Measurements from ENCODE around the gene GSG1L.

- TF ChIP-seq RAD21 (IDR thresholded peaks at IDR 0.05), result no peak
- TF ChIP-seq CTCF (IDR thresholded peaks at IDR 0.05; ENCODE audit: low read depth, low read length, missing input control), result no peak
- TF ChIP-seq JUND (IDR thresholded peaks at IDR 0.05), result no peak
- TF ChIP-seq, protein P1, sequence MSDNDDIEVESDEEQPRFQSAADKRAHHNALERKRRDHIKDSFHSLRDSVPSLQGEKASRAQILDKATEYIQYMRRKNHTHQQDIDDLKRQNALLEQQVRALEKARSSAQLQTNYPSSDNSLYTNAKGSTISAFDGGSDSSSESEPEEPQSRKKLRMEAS (IDR thresholded peaks at IDR 0.05), result no peak
- no peak for TF ChIP-seq REST (IDR thresholded peaks at IDR 0.05)
- TF ChIP-seq HNF4G (IDR thresholded peaks at IDR 0.05), result no peak
- TF ChIP-seq, protein P2, sequence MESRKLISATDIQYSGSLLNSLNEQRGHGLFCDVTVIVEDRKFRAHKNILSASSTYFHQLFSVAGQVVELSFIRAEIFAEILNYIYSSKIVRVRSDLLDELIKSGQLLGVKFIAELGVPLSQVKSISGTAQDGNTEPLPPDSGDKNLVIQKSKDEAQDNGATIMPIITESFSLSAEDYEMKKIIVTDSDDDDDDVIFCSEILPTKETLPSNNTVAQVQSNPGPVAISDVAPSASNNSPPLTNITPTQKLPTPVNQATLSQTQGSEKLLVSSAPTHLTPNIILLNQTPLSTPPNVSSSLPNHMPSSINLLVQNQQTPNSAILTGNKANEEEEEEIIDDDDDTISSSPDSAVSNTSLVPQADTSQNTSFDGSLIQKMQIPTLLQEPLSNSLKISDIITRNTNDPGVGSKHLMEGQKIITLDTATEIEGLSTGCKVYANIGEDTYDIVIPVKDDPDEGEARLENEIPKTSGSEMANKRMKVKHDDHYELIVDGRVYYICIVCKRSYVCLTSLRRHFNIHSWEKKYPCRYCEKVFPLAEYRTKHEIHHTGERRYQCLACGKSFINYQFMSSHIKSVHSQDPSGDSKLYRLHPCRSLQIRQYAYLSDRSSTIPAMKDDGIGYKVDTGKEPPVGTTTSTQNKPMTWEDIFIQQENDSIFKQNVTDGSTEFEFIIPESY (IDR thresholded peaks at IDR 0.05), result no peak
- TF ChIP-seq GABPA (IDR thresholded peaks at IDR 0.05 in 1 of 2, conservative IDR thresholded peaks at IDR 0.05 in 1 of 2), result no peak
- TF ChIP-seq ATF3 (IDR thresholded peaks at IDR 0.05), result no peak
- no peak for TF ChIP-seq SP1 (IDR thresholded peaks at IDR 0.05)
- no peak for TF ChIP-seq YY1 (IDR thresholded peaks at IDR 0.05)
- TF ChIP-seq RXRA (IDR thresholded peaks at IDR 0.05), result no peak
- no peak for TF ChIP-seq FOXA2 (IDR thresholded peaks at IDR 0.05)
These were observed 193.3 kb downstream of the GSG1L start for GRCh38 chr16:27870116-27870798.
